ENCODE measurements around the gene TAGLN3.

TAGLN3 gene

DNA sequence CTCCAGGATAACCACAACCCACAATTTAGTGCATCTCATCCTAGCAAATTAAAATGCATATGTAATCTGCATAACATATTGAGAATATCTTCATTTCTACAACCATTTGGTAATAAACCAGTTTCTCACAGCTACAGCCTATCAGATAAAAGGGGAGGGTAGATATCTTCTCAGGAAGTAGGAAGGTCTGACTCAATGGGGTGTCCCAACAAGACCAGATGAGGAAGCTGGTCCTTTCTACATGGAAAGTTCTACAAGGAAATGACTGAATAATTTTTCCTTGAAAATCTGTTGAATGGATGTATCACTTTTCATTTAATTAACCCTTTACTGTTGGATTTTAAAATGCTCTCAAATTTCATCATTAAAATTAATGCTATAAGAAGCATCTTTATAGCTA lies 18.4 kb downstream of the TAGLN3 start:
- TF ChIP-seq, protein P1, sequence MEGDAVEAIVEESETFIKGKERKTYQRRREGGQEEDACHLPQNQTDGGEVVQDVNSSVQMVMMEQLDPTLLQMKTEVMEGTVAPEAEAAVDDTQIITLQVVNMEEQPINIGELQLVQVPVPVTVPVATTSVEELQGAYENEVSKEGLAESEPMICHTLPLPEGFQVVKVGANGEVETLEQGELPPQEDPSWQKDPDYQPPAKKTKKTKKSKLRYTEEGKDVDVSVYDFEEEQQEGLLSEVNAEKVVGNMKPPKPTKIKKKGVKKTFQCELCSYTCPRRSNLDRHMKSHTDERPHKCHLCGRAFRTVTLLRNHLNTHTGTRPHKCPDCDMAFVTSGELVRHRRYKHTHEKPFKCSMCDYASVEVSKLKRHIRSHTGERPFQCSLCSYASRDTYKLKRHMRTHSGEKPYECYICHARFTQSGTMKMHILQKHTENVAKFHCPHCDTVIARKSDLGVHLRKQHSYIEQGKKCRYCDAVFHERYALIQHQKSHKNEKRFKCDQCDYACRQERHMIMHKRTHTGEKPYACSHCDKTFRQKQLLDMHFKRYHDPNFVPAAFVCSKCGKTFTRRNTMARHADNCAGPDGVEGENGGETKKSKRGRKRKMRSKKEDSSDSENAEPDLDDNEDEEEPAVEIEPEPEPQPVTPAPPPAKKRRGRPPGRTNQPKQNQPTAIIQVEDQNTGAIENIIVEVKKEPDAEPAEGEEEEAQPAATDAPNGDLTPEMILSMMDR (IDR thresholded peaks at IDR 0.05; ENCODE audit: borderline replicate concordance, insufficient read depth, low read depth, low read length), result no peak
- H3K4me3 ChIP-seq (ENCODE audit: low read depth, low read length), result no peak overlapping the region

DNA sequence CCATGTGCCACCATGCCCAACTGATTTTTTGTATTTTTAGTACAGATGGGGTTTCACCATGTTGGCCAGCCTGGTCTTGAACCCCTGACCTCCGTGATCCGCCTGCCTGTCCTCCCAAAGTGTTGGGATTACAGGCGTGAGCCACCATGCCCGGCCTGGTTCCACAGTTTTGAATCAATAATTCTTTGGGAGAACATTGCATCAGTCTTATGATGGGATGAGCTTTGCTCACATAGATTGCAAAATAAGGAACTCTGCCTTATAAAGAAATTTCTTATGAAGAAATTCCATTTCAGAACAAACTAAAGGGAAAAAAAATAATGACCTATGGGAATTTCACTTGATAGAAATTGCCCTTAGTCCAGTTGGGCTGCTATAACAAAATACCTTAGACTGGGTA lies 20.0 kb downstream of the TAGLN3 start:
- TF ChIP-seq, protein P1 (IDR thresholded peaks at IDR 0.05; ENCODE audit: borderline replicate concordance, insufficient read depth, low read depth, low read length), result no peak
- no peak overlapping the region for H3K4me3 ChIP-seq (ENCODE audit: low read depth, low read length)

DNA sequence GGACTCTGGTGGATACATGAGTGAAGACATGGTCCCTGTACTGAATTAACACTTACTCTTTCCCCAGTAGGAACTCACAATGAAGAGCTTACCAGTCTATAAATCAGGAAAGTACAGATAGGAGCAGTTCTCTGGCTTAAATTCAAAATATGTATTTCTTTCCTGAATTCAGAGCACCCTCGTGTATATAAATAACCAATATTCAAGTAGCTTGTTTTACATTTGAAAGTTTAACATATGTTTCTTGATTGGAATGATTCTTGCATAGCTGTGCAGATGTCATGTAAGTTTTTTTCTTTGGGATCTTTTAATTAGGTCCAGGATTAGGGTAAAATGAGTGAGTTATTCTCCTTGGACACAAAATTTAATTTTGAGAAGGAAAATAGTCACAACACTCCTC lies 21.0 kb downstream of the TAGLN3 start:
- TF ChIP-seq, protein P1 (IDR thresholded peaks at IDR 0.05; ENCODE audit: borderline replicate concordance, insufficient read depth, low read depth, low read length), result no peak
- H3K4me3 ChIP-seq (ENCODE audit: low read depth, low read length), result no peak overlapping the region

DNA sequence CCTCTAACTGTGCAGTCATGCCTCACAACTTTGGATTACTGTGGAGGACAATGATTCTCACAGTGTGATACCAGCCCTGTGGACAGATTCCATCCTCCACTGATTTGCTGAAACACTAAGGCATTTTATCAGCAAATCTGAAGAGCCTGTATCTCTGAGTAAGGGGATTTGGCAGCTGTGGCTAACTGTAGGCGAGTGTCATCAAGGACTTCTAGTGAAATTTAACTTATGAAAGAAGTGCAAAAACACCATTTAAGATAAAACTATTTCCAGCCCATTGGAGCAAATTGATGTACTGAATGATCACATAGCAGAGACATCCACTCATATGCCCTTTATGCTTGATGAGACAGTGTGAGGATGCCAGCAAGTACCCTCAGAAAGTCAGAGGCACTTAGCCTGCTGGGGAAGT lies 22.0 kb downstream of the TAGLN3 start:
- no peak overlapping the region for H3K4me3 ChIP-seq (ENCODE audit: low read depth, low read length)
- TF ChIP-seq, protein P1 (IDR thresholded peaks at IDR 0.05; ENCODE audit: borderline replicate concordance, insufficient read depth, low read depth, low read length), result no peak

DNA sequence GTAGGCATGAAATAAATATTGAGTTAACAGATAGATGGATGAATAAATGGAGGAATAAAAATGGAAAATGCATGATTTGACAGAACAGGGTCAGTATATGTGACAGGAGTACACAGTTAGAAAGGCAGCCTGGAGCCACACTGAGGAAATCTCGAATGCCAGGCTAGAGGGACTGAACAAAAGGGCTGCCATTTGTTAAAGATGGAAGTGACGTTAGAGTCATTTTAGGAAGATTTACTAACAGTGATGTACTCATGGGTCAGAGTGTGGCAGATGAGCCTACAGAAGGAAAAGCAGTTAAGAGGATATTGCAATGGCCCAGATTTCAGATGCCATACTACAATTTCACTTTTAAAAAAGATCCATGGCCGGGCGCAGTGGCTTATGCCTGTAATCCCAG lies 28.4 kb downstream of the TAGLN3 start:
- TF ChIP-seq, protein P1 (IDR thresholded peaks at IDR 0.05; ENCODE audit: borderline replicate concordance, insufficient read depth, low read depth, low read length), result no peak

DNA sequence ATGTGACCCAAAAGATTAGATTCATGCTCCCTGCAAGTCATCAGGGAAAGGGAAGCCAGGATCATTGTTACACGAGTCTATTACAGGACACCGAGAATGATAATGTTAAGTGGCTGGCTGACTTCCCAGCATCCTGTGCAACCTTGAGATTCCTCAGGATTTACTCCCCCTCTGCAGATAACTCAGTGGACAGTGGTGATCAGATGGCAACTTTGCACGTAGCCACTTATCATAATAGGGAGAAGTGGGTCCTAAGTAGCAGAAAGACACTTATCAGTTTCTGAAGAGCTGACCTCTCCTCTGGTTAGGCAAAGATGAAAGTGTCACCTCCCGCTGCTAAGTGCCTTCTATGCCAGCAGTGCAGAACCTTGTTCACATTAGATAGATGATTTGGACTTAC lies 29.1 kb downstream of the TAGLN3 start:
- TF ChIP-seq, protein P1 (IDR thresholded peaks at IDR 0.05; ENCODE audit: borderline replicate concordance, insufficient read depth, low read depth, low read length), result no peak
- no peak overlapping the region for H3K4me3 ChIP-seq (ENCODE audit: low read depth, low read length)

More for the DNA sequence above, 28.4 kb downstream of the TAGLN3 start:
- H3K4me3 ChIP-seq (ENCODE audit: low read depth, low read length), result no peak overlapping the region

DNA sequence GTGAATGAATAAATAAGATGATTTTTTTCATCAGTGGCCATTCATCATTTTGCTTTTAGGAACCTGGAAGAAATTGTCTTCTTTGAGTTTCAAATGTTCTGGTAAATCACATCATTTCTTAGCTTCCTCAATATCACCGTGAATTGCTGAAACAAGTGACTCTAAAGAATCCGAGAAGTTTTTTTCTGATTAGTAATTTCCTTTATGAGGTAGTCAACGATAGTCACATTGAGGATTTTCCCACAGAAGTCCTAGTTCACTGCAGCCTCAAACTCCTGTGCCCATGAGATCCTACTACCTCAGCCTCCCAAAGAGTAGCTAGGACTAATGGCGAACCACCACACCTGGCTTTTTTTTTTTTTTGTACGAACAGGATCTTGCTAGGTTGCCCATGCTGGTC lies 32.2 kb downstream of the TAGLN3 start:
- no peak overlapping the region for H3K4me3 ChIP-seq (ENCODE audit: low read depth, low read length)
- TF ChIP-seq, protein P1 (IDR thresholded peaks at IDR 0.05; ENCODE audit: borderline replicate concordance, insufficient read depth, low read depth, low read length), result no peak
